Activated T-cell treated with anti-CD3 and anti-CD28 coated beads for 1 hour (primary cell): ENCODE data around the gene SMPX.
"Not testable (repeated sequence)": the region's sequence is repeated elsewhere in the genome, so short reads cannot be mapped to it uniquely, and the experiment has no call there.

Experiments used
- DNase-seq: peaks from one replicate; pipeline ENCODE4 v3.0.0-alpha.2; 2020; ENCODE audit warnings: low read depth

Gene SMPX

GRCh38 chrX:21757960-21758359 lies at the start of gene SMPX:
SMPX (minus strand) TSS chrX:21758116; CDS start chrX:21754290, 3,826 bp downstream.
- DNase-seq, result no peak

GRCh38 chrX:21806691-21807090 lies 48.8 kb upstream of the SMPX start:
- no peak for DNase-seq

DNA sequence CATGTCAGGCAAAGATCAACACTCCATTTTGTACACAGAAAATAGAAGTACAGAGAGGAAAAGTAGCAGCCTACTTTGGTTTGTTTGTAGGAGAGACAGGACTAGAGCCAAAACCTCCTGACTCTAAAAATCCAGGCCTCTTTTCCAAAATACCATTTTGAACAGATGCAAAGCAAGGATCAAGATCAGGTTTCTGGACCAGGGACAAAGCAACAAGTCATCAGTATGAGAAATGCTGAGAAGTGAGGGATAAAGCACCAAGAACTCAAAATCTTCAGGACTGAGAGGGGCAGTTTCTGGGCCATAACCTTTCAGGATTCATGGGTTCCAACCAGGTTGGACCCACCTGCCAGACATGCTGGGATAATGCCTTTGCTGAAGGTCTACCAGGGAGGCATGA lies 44.9 kb upstream of the SMPX start:
- DNase-seq, result no peak

GRCh38 chrX:21802054-21802670 lies 44.2 kb upstream of the SMPX start:
- DNase-seq, result no peak

- DNase-seq, result no peak
Measured at GRCh38 chrX:21800344-21800770, 42.4 kb upstream of the SMPX start.

GRCh38 chrX:21799767-21800166 lies 41.9 kb upstream of the SMPX start:
- DNase-seq, result no peak

GRCh38 chrX:21798677-21799219 lies 40.8 kb upstream of the SMPX start:
- no peak for DNase-seq

- DNase-seq, result no peak
Measured at GRCh38 chrX:21781976-21782375, 24.1 kb upstream of the SMPX start.

- DNase-seq, result no peak
Measured at GRCh38 chrX:21781525-21781924, 23.6 kb upstream of the SMPX start.

- DNase-seq, result no peak
Measured at GRCh38 chrX:21779095-21779494, 21.2 kb upstream of the SMPX start.

GRCh38 chrX:21778236-21778635 lies 20.3 kb upstream of the SMPX start:
- no peak for DNase-seq

DNA sequence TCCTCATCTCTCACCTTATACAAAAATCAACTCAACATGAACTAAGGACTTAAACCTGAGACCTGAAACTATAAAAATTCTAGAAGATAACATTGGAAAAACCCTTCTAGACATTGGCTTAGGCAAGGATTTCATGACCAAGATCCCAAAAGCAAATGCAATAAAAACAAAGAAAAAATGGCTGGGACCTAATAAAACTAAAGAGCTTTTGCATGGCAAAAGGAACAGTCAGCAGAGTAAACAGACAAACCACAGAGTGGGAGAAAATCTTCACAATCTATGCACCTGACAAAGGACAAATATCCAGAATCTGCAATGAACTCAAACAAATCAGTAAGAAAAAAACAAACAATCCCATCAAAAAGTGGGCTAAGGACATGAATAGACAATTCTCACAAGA lies 17.2 kb upstream of the SMPX start:
- not testable (repeated sequence) for DNase-seq

- not testable (repeated sequence) for DNase-seq
Measured at GRCh38 chrX:21773036-21773435, 15.1 kb upstream of the SMPX start.

GRCh38 chrX:21770631-21771321 lies 12.9 kb upstream of the SMPX start:
- no peak for DNase-seq

- DNase-seq, result no peak
Measured at GRCh38 chrX:21766101-21766500, 8.2 kb upstream of the SMPX start.

- DNase-seq, result no peak
Measured at GRCh38 chrX:21764008-21764407, 6.1 kb upstream of the SMPX start.

- no peak for DNase-seq
Measured at GRCh38 chrX:21758488-21758887, 572 bp upstream of the SMPX start.

DNA sequence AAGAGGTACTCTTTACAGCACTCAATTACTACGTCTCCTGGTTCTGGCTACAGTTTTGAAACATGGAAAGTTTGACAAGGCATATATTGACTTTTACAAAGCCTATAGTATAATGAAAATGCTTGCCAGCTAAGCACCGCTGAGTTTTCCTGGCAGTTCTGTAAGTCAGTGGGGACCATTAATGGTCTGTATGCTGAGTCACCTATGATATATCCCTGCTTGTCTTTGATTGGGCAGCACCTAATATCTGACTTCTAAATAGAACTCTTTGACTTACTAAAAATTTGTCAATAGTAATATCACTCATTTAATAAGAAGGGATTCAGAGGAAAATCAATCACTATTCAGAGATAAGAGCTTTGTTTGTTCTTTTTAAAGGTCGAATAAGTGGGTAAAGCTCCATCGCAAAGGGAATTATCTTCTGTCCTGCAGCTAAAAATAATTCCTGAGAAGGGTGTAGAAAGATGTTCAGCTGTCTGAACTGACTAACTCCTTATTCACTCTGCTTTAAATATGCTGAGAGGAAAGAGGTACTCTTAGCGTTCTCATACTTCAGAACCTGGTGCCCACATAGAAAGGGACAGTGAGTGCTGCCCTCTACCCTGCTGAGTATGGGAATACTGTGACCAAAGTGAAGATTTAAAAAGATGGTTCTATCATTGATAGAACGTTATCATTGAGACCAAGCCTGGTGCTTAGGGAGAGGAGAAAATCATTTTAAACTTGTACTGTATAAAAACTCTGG lies 959 bp downstream of the SMPX start:
- no peak for DNase-seq

DNA sequence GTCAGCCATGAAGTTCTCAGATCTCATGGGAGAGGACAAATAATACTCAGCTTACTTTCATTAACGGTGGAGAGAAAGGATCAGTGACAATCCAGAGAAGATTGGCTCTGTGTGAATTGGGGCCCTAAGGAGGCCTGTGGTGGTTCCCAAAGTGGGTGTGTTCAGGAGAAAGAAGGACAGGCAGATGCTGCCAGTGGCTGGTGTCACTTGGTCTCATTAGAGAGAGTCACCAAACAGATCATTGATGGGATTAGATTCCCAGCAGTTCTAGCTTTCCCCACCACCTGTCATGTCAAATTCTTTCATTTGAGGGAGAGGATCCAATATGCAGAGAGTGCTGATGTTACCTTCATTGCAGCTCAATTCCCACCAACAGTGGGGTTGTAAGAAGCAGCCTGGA lies 8.0 kb downstream of the SMPX start:
- no peak for DNase-seq

GRCh38 chrX:21748235-21748634 lies 9.7 kb downstream of the SMPX start:
- no peak for DNase-seq

GRCh38 chrX:21747558-21747957 lies 10.4 kb downstream of the SMPX start:
- DNase-seq, result no peak

DNA sequence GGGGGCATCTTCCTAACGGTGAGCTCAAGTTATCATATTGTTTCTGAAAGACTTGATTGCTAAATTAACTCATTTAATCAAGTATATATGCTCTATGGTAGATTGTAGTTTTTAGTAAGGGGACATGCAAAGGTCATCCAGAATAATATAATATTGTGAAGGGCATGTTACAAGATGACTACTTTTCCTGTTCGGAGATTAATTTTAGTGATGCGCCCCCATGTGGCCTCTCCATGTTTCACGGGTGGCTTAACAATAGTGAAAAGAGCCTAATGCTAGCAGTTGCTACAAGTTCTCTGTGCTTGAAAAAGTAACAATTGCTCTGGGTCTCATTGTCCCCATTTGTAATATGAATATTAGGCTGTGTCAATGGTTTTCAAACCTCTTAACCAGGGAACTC lies 12.2 kb downstream of the SMPX start:
- peak; percentile 23 for DNase-seq

DNA sequence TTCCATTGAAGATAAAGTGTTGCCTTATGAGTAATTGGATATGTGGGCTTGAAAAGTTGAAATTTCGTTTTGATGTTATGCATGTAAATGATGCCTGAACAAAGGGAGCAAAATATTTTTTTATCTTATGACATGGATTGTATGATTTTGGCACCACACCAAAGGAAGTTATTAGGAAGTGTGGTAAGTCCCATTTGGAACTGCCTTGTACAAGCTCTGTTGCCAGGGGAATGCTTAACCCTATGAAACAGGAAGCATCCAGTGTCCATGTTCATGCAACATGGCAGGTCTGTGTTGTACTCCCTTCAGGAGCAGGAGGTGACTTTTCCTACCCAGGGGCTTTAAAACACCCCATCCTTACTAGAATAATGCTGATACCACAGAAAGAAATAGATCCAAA lies 13.2 kb downstream of the SMPX start:
- DNase-seq, result no peak
